Astrocyte of the spinal cord (primary cell): ENCODE data around the gene CDC25A.
"Not testable (repeated sequence)": the region's sequence is repeated elsewhere in the genome, so short reads cannot be mapped to it uniquely, and the experiment has no call there.

Experiments
- DNase-seq: peaks from one replicate; pipeline ENCODE4 v3.0.0; 2011; ENCODE audit warnings: low read depth, low spot score
- H3K4me3 ChIP-seq: 2 replicates; pipeline ENCODE4 v1.5.1; 2011; ENCODE audit warnings: low read depth, mild to moderate bottlenecking, low read length, moderate library complexity
- CTCF ChIP-seq: IDR thresholded peaks from 2 replicates; pipeline ENCODE4 v1.5.1; 2012; ENCODE audit warnings: low read depth, mild to moderate bottlenecking, low read length, inconsistent platforms
- in situ Hi-C: cut with HindIII; loops from 2 replicates; pipeline ENCODE4 v1.10.0; 2017; ENCODE audit warnings: low sequenced_read_pairs

Gene CDC25A

GRCh38 chr3:48119505-48120193, 68.6 kb downstream of the CDC25A start:
- no peak overlapping the region for H3K4me3 ChIP-seq
- no peak for TF ChIP-seq CTCF
- peak; percentile 32 for DNase-seq
- in situ Hi-C loops = no loop called here

GRCh38 chr3:48118928-48119327, 69.3 kb downstream of the CDC25A start:
- in situ Hi-C loops = no loop called here
- no peak for DNase-seq
- no peak for TF ChIP-seq CTCF

GRCh38 chr3:48118322-48118721, 69.9 kb downstream of the CDC25A start:
- in situ Hi-C loops = no loop called here
- no peak overlapping the region for H3K4me3 ChIP-seq
- no peak for DNase-seq
- no peak for TF ChIP-seq CTCF

More at GRCh38 chr3:48118928-48119327, 69.3 kb downstream of the CDC25A start:
- H3K4me3 ChIP-seq = no peak overlapping the region

GRCh38 chr3:48112813-48113212, 75.4 kb downstream of the CDC25A start:
- in situ Hi-C loops = no loop called here
- no peak for DNase-seq
- H3K4me3 ChIP-seq = no peak overlapping the region
- TF ChIP-seq CTCF = no peak

GRCh38 chr3:48112108-48112791, 76.0 kb downstream of the CDC25A start:
- DNase-seq, H3K4me3 ChIP-seq, in situ Hi-C loops: not testable (repeated sequence)

- TF ChIP-seq CTCF = no peak
- DNase-seq = no peak
- in situ Hi-C loops = no loop called here
Measured at GRCh38 chr3:48110463-48110862, 77.8 kb downstream of the CDC25A start.

GRCh38 chr3:48107227-48107626, 81.0 kb downstream of the CDC25A start:
- in situ Hi-C loops = no loop called here
- H3K4me3 ChIP-seq = no peak overlapping the region
- no peak for DNase-seq
- TF ChIP-seq CTCF = no peak

More at GRCh38 chr3:48110463-48110862, 77.8 kb downstream of the CDC25A start:
- H3K4me3 ChIP-seq = no peak overlapping the region
